ENCODE results near the gene SWAP70. TPM values are rescaled to one million over a fixed set of nuclear protein-coding genes. Genes with fewer than 3 reads are reported as not detected.

SWAP70 gene
- total and polyA plus RNA-seq, 2 of the 13 experiments (the other 11 are each of a cell fraction or from before 2014, with no cell fraction given), result 4.6 to 8.7 TPM

DNA sequence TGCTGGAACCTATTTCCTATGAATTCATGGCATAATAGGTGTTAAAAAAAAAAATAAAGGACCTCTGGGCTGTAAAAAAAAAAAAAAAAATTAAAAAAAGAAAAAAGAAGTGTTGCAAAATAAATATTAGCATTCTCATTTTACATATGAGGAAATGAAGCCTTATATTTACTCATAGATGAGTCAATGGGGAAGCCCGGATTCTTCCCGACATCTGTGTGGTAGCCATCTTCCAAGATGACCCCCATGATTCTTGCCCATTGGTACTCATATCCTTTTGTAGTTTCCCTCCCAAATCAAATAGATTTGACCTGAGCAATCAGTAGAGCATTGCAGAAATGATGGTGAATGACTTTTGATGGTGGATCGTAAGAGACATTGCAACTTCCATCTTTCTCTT, 3.0 kb upstream of the SWAP70 start:
- ChIA-PET CTCF (ENCODE audit: low intra/inter-chr PET ratio, low total read pairs) (no interaction called here), POLR2A (no interaction called here)
- Histone ChIP-seq H3K27me3 (ENCODE audit: control insufficient read depth in 1 of 2, insufficient read depth in 2 of 2, low read length in 2 of 2) (peaks cover 0 to 3% of the 10 kb centered on the region in 2 experiments; a peak in 1 of 5 replicates), H2AFZ (ENCODE audit: low read length) (no peak overlapping the region), H3K4me2 (ENCODE audit: low read depth, low read length) (no peak overlapping the region), H3K4me1 (ENCODE audit: insufficient read depth, low read length) (peaks cover 31% of the 10 kb centered on the region), H3K4me3 (replicated peaks in 1 of 3; ENCODE audit: insufficient read depth in 1 of 3, low read depth in 2 of 3, low read length in 3 of 3) (no peak overlapping the region), H3K27ac (ENCODE audit: extremely low read length, insufficient read depth, low read length) (no peak overlapping the region), H4K20me1 (ENCODE audit: insufficient read depth, low read length) (no peaks in the 10 kb centered on the region), H3K9me3 (ENCODE audit: low read length) (no peaks in the 10 kb centered on the region), H3K79me2 (ENCODE audit: insufficient read depth, low read length) (peaks cover 13% of the 10 kb centered on the region), H3K9ac (ENCODE audit: insufficient read depth, low read depth, low read length) (no peak overlapping the region), H3K36me3 (replicated peaks in 1 of 2; ENCODE audit: control insufficient read depth in 1 of 2, insufficient read depth in 2 of 2, low read length in 2 of 2) (no peaks in the 10 kb centered on the region)
- ATAC-seq, result no peak
- no peak for DNase-seq (ENCODE audit: low spot score)
- intact Hi-C loops (cut with micrococcal nuclease; ENCODE audit: unreplicated experiment) (loop anchor here (5.0 kb wide), 1 partner anchor 49 kb away; no protein-coding TSS in a partner anchor), in situ Hi-C loops (cut with HindIII; ENCODE audit: extremely low pct_ligation_motif_present, low pct_unique_long_range_greater_than_20kb) (no loop called here)
- 42% methylated on average over 3 of the region's 3 CpGs for WGBS (ENCODE audit: low lambda C conversion rate)
- no TSS peak for BruUV-seq (replicated peaks)
- no peak for FAIRE-seq
- TF ChIP-seq, protein P1, sequence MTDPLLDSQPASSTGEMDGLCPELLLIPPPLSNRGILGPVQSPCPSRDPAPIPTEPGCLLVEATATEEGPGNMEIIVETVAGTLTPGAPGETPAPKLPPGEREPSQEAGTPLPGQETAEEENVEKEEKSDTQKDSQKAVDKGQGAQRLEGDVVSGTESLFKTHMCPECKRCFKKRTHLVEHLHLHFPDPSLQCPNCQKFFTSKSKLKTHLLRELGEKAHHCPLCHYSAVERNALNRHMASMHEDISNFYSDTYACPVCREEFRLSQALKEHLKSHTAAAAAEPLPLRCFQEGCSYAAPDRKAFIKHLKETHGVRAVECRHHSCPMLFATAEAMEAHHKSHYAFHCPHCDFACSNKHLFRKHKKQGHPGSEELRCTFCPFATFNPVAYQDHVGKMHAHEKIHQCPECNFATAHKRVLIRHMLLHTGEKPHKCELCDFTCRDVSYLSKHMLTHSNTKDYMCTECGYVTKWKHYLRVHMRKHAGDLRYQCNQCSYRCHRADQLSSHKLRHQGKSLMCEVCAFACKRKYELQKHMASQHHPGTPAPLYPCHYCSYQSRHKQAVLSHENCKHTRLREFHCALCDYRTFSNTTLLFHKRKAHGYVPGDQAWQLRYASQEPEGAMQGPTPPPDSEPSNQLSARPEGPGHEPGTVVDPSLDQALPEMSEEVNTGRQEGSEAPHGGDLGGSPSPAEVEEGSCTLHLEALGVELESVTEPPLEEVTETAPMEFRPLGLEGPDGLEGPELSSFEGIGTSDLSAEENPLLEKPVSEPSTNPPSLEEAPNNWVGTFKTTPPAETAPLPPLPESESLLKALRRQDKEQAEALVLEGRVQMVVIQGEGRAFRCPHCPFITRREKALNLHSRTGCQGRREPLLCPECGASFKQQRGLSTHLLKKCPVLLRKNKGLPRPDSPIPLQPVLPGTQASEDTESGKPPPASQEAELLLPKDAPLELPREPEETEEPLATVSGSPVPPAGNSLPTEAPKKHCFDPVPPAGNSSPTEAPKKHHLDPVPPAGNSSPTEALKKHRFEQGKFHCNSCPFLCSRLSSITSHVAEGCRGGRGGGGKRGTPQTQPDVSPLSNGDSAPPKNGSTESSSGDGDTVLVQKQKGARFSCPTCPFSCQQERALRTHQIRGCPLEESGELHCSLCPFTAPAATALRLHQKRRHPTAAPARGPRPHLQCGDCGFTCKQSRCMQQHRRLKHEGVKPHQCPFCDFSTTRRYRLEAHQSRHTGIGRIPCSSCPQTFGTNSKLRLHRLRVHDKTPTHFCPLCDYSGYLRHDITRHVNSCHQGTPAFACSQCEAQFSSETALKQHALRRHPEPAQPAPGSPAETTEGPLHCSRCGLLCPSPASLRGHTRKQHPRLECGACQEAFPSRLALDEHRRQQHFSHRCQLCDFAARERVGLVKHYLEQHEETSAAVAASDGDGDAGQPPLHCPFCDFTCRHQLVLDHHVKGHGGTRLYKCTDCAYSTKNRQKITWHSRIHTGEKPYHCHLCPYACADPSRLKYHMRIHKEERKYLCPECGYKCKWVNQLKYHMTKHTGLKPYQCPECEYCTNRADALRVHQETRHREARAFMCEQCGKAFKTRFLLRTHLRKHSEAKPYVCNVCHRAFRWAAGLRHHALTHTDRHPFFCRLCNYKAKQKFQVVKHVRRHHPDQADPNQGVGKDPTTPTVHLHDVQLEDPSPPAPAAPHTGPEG (CRISPR knock-in tag; IDR thresholded peaks at IDR 0.05), result no peak
- TF ChIP-seq ZFAT (CRISPR knock-in tag; conservative IDR thresholded peaks at IDR 0.05), result no peak
- TF ChIP-seq ASH2L (IDR thresholded peaks at IDR 0.05; ENCODE audit: insufficient read length, low read depth, low read length), result no peak
- TF ChIP-seq HCFC1 (IDR thresholded peaks at IDR 0.05; ENCODE audit: low read depth, low read length), result no peak
- TF ChIP-seq FOXC1 (CRISPR knock-in tag; IDR thresholded peaks at IDR 0.05; ENCODE audit: borderline replicate concordance), result no peak
- no peak for TF ChIP-seq KDM5B (CRISPR knock-in tag; IDR thresholded peaks at IDR 0.05; ENCODE audit: borderline replicate concordance)
- no peak for TF ChIP-seq RFXANK (CRISPR knock-in tag; IDR thresholded peaks at IDR 0.05)
- 0 out of 2 replicates have a peak, but pooled peaks have one; percentile 8 for TF ChIP-seq ZNF644 (CRISPR knock-in tag; IDR thresholded peaks at IDR 0.05; ENCODE audit: low read depth)
- no peak for TF ChIP-seq HINFP (CRISPR knock-in tag; IDR thresholded peaks at IDR 0.05; ENCODE audit: low read depth)
- TF ChIP-seq HMGA1 (CRISPR knock-in tag; conservative IDR thresholded peaks at IDR 0.05), result no peak
- TF ChIP-seq FOSL2 (CRISPR knock-in tag; IDR thresholded peaks at IDR 0.05), result peak; percentile 20; the same call in 1 of the 2 replicates
- TF ChIP-seq ELF3 (CRISPR knock-in tag; IDR thresholded peaks at IDR 0.05), result peak; percentile 40; the same call in 1 of the 2 replicates
- TF ChIP-seq NR2F2 (IDR thresholded peaks at IDR 0.05; ENCODE audit: borderline replicate concordance, low read depth), result no peak
- TF ChIP-seq ZEB1 (IDR thresholded peaks at IDR 0.05; ENCODE audit: insufficient replicate concordance, low read depth), result no peak
- no peak for TF ChIP-seq SNRNP70 (IDR thresholded peaks at IDR 0.05; ENCODE audit: low read depth, low read length)
- TF ChIP-seq HOMEZ (CRISPR knock-in tag; IDR thresholded peaks at IDR 0.05; ENCODE audit: low read depth), result peak; percentile 41; the same call in 1 of the 2 replicates
- TF ChIP-seq ZNF34 (CRISPR knock-in tag; IDR thresholded peaks at IDR 0.05; ENCODE audit: borderline replicate concordance), result no peak
- no peak for TF ChIP-seq ZNF207 (IDR thresholded peaks at IDR 0.05; ENCODE audit: borderline replicate concordance)
